GM21723 (cell line): ENCODE results near the gene SMTNL1.

ENCODE experiments used
- ATAC-seq: cut with Tn5 transposase; IDR thresholded peaks from one replicate; pipeline ENCODE4 v1.9.1; 2021; ENCODE audit warnings: mild to moderate bottlenecking, moderate library complexity; ENCODE audit not compliant: unreplicated experiment

Gene SMTNL1

GRCh38 chr11:57536947-57537619 is at the start of gene SMTNL1:
Gene SMTNL1, plus strand, starts transcription at chr11:57537595. Its CDS starts 5,048 bp downstream, at chr11:57542643.
- ATAC-seq = no peak

- no peak for ATAC-seq
These were observed 49.3 kb upstream of the SMTNL1 start for GRCh38 chr11:57487920-57488659.

- no peak for ATAC-seq
These were observed 46.7 kb upstream of the SMTNL1 start for GRCh38 chr11:57490456-57491248.

GRCh38 chr11:57491371-57492061 is 45.9 kb upstream of the SMTNL1 start:
- ATAC-seq = no peak

GRCh38 chr11:57493507-57494503 is 43.6 kb upstream of the SMTNL1 start:
- ATAC-seq = peak; percentile 84

GRCh38 chr11:57496109-57496820 is 41.1 kb upstream of the SMTNL1 start:
- no peak for ATAC-seq

- no peak for ATAC-seq
These were observed 39.8 kb upstream of the SMTNL1 start for GRCh38 chr11:57497303-57498247.

- ATAC-seq = no peak
These were observed 38.9 kb upstream of the SMTNL1 start for GRCh38 chr11:57498540-57498939.

- ATAC-seq = peak; percentile 93
These were observed 37.9 kb upstream of the SMTNL1 start for GRCh38 chr11:57499413-57499982.

GRCh38 chr11:57499983-57500461 is 37.4 kb upstream of the SMTNL1 start:
- no peak for ATAC-seq

GRCh38 chr11:57500515-57500914 is 36.9 kb upstream of the SMTNL1 start:
- ATAC-seq = no peak

GRCh38 chr11:57500926-57501325 is 36.5 kb upstream of the SMTNL1 start:
- ATAC-seq = no peak

GRCh38 chr11:57501953-57502352 is 35.4 kb upstream of the SMTNL1 start:
- no peak for ATAC-seq

- no peak for ATAC-seq
These were observed 35.0 kb upstream of the SMTNL1 start for GRCh38 chr11:57502376-57502775.

GRCh38 chr11:57502870-57503269 is 34.5 kb upstream of the SMTNL1 start:
- no peak for ATAC-seq

GRCh38 chr11:57504511-57504910 is 32.9 kb upstream of the SMTNL1 start:
- no peak for ATAC-seq

GRCh38 chr11:57506522-57506921 is 30.9 kb upstream of the SMTNL1 start:
- ATAC-seq = no peak
